GM21786 (cell line): Measurements from ENCODE around the gene DNPH1.

Experiments used
- ATAC-seq: cut with Tn5 transposase; IDR thresholded peaks from one replicate; pipeline ENCODE4 v1.9.1; 2021; ENCODE audit not compliant: unreplicated experiment

DNPH1 gene

GRCh38 chr6:43219119-43219518, 10.2 kb downstream of the DNPH1 start:
- no peak for ATAC-seq

DNA sequence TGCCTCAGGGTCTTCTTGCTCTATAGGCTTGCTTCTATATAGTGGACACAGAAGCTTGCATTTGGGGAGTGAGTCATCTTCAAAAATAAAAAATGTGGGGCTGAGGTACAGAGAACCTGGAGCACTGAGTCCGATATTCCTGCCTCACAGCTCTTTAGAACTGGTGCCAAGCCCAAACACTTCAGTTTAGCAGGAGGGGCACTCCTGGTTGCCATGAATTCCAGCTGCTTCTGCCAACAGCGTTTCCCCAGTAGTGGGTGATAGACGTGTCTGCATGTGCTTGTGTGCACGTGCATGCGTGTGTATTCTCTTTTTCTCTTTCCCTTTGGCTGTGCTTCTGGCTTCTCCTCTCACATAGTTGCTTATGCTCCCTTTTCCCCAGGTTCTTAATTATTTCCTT, 11.9 kb downstream of the DNPH1 start:
- ATAC-seq = no peak

GRCh38 chr6:43216200-43216599, 13.1 kb downstream of the DNPH1 start:
- no peak for ATAC-seq

DNA sequence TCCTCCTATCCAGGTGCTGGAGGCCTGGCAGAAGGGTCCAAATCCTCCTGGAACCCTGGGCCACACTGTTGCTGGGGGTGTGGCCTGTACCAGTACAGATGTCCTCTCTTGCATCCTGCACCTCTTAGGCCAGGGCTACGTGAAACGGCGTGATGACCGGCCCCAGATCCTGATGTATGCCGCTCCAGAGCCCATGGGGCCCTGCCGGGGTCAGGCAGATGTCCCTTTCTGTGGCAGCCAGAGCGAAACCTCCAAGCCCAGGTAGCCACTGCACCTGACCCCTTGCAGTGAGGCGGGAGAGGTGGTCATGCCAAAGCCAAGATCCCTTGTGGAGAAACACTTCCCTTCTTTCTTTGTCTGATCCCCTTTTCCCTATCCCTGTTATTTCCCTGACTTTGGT, 14.2 kb downstream of the DNPH1 start:
- ATAC-seq = no peak

GRCh38 chr6:43213431-43213830, 15.8 kb downstream of the DNPH1 start:
- ATAC-seq = no peak

DNA sequence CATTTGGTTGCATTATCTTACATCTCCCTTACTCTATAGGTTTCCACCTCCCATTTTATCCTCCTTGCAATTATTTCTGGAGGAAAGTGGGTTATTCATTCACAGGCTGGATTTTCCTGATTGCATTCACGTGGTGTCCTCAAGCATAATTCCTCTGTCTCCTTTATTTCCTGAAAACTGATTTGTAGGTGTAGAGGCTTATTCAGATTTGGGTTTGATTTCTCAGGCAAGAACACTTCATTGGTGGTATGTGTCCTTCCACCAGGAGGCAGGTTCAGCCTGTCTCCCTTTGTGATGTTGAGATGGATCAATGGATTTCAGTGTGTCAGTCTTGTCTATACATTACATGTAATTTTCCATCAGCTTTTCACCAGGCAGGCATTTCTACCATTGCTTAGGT, 17.3 kb downstream of the DNPH1 start:
- no peak for ATAC-seq

DNA sequence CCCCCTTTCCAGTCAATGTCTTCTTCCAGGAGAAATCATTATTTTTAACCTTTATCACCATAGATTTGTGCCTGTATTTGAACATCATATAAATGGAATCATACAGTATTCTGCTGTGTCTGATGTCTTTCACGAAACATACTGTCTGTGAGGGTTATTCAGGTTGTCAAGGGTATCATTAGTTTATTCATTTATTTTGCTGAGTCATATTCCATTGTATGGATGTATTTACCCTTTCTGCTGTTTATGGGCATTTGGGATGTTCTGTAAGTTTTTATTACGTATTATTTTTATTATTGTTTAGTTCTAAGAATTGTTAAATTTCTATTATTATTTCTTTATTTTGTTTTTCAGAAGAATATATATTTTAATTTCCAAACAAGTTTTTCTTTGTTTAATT, 22.0 kb downstream of the DNPH1 start:
- no peak for ATAC-seq

DNA sequence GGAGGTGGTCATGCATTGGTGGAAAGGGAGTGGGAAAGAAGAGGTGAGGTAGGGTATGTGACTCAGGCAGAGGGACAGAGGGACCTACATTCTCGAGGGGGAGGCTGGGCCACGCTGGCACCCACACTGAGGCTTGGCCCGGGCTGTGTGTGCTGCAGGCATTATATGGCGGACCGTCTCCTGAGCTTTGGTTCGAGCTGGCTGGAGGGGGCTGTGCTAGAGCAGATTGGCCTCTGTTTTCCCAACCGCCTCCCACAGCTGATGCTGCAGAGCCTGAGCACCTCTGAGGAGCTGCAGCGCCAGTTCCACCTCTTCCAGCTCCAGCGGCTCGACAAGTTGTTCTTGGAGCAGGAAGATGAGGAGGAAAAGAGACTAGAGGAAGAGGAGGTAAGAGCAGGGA, 23.4 kb downstream of the DNPH1 start:
- no peak for ATAC-seq

DNA sequence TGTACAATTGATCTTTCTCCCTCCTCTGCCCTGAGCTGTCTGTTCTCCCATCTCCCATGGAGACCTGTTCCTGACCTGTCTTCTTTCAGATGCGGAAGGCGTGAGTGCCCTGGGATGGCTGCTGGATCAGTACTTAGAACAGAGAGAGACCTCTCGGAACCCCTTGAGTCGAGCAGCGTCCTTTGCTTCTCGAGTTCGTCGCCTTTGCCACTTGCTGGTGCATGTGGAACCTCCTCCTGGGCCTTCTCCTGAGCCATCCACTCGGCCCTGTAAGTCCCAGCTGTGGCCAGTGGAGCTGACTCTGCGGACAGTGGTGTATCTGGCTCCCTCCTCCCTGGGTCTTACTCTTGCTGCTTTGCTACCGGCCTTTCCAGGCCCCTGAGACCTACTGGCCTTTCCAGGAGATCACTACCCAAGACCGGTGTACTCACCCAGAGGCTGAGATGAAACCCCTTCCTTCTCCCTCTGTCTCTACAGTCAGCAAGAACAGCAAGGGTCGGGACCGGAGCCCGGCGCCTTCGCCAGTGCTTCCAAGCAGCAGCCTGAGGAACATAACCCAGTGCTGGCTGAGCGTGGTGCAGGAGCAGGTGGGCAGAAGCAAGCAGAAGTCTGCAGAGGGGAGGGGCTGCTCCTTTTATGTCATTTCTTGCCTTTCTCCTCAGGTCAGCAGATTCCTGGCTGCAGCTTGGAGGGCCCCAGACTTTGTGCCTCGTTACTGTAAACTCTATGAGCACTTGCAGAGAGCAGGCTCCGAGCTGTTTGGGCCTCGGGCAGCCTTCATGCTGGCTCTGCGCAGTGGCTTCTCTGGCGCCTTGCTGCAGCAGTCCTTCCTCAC, 24.8 kb downstream of the DNPH1 start:
- ATAC-seq = no peak

- ATAC-seq = no peak
These were observed 25.6 kb downstream of the DNPH1 start for GRCh38 chr6:43203718-43204095.

DNA sequence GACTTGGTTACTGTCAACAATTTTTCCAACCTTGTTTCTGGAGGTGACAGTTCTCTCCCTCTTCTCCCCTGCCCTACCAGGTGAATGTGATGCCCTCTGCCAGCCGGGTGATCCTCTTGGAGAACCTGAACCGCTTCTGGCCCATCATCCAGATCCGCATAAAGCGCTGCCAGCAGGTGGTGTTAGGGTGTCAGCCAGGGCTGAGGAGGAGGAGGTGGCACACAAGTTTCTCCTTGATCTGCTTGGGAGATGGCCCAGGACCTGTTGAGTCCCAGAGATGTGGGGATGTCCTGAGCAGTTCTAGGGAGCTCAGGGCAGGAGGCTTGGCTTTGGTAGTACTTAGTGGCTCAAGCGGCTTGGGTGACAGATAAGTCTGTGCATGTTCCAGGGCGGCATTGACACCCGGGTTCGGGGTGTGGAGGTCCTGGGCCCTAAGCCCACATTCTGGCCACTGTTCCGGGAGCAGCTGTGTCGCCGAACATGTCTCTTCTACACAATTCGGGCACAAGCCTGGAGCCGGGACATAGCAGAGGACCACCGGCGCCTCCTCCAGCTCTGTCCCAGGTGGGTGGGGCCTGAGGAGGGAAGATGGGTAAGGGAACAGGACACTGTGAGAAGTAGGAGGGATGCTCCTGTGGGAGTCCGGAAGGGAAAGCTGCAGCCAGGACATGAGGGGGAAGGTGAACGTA, 26.1 kb downstream of the DNPH1 start:
- no peak for ATAC-seq

GRCh38 chr6:43202451-43202850, 26.8 kb downstream of the DNPH1 start:
- no peak for ATAC-seq

GRCh38 chr6:43200541-43200940, 28.7 kb downstream of the DNPH1 start:
- ATAC-seq = no peak

GRCh38 chr6:43199912-43200311, 29.4 kb downstream of the DNPH1 start:
- no peak for ATAC-seq

GRCh38 chr6:43196337-43196736, 32.9 kb downstream of the DNPH1 start:
- ATAC-seq = no peak

- no peak for ATAC-seq
These were observed 35.4 kb downstream of the DNPH1 start for GRCh38 chr6:43193929-43194328.

DNA sequence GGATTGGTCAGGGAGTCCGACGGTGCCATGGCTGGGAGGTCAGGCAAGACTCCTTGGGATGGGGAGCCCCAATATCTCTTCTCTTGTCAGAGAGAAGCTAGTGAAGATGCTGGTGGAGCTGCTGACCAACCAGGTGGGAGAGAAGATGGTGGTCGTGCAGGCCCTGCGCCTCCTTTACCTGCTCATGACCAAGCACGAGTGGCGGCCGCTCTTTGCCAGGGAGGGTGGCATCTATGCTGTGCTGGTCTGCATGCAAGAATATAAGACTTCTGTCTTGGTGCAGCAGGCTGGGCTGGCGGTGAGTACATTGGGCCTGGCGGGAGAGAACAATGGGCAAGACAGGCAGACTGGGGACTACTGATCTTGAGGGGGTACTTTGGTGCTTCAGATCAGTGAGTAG, 36.4 kb downstream of the DNPH1 start:
- ATAC-seq = no peak

- no peak for ATAC-seq
These were observed 39.4 kb downstream of the DNPH1 start for GRCh38 chr6:43189776-43190304.

GRCh38 chr6:43188426-43188825, 40.9 kb downstream of the DNPH1 start:
- no peak for ATAC-seq

- no peak for ATAC-seq
These were observed 41.5 kb downstream of the DNPH1 start for GRCh38 chr6:43187821-43188220.

GRCh38 chr6:43186706-43187105, 42.6 kb downstream of the DNPH1 start:
- ATAC-seq = no peak

GRCh38 chr6:43186019-43186418, 43.3 kb downstream of the DNPH1 start:
- no peak for ATAC-seq
